B cell (primary cell): ENCODE results near the gene DIAPH1. TPM values are rescaled to one million over a fixed set of nuclear protein-coding genes. Genes with fewer than 3 reads are reported as not detected.

Source experiments
- ATAC-seq: fragments of 200-7000 bp; cut with Tn5 transposase; one replicate; pipeline ENCODE4 v1.10.0; 2021; ENCODE audit warnings: low read depth, mild to moderate bottlenecking, moderate number of reproducible peaks, moderate library complexity
- CTCF ChIA-PET: fragments of 350-600 bp; sonication (Branson Sonifier 250); formaldehyde crosslinking; loops from one replicate; lab custom pipeline; 2021; ENCODE audit warnings: antibody characterized with exemption, inconsistent platforms; lab: Charles Lee
- POLR2A ChIA-PET: fragments of 350-600 bp; sonication (Branson Sonifier 250); formaldehyde crosslinking; loops from one replicate; lab custom pipeline; 2021; ENCODE audit warnings: antibody characterized with exemption; lab: Charles Lee
- DNase-seq: peaks from one replicate; pipeline ENCODE4 v3.0.0; 2013
- H2AFZ ChIP-seq: 2 replicates; pipeline ENCODE4 v1.6.1; 2012; ENCODE audit warnings: mild to moderate bottlenecking, low read depth, low read length; ENCODE audit not compliant: insufficient read depth, poor library complexity, severe bottlenecking
- H3K27ac ChIP-seq, 2 donors: 1 replicate in 1 of 2; 2 replicates in 1 of 2; pipeline ENCODE4 v1.5.1; 2012 to 2013; ENCODE audit warnings: low read length in 2 of 2, mild to moderate bottlenecking in 2 of 2, moderate library complexity in 1 of 2
- H3K27me3 ChIP-seq, 4 experiments: fragments of 200-600 bp in 1 of 4; sonication (generic) in 1 of 4; replicated peaks in 1 of 4; 1 replicate in 2 of 4; 2 replicates in 2 of 4; pipeline versions ENCODE4 v1.6.1 to v1.7.0; 2013 to 2016; ENCODE audit warnings: low read length in 3 of 4, mild to moderate bottlenecking in 2 of 4, mixed read lengths in 1 of 4, moderate library complexity in 1 of 4; ENCODE audit not compliant: insufficient read depth in 4 of 4, control insufficient read depth in 3 of 4; ENCODE audit errors: control extremely low read depth in 1 of 4
- H3K36me3 ChIP-seq, 2 experiments: replicated peaks in 1 of 2; 1 replicate in 1 of 2; 2 replicates in 1 of 2; pipeline versions ENCODE4 v1.6.1 to v1.7.1; 2013; ENCODE audit warnings: low read length in 1 of 2; ENCODE audit not compliant: insufficient read depth in 2 of 2, control insufficient read depth in 1 of 2; ENCODE audit errors: control extremely low read depth in 1 of 2, extremely low read depth in 1 of 2
- H3K4me1 ChIP-seq, 2 donors: fragments of 200-600 bp in 1 of 2; sonication (generic) in 1 of 2; 1 replicate in 1 of 2; 2 replicates in 1 of 2; pipeline versions ENCODE4 v1.5.1 to v1.6.1; 2013 to 2017; ENCODE audit warnings: low read length in 2 of 2; ENCODE audit not compliant: control insufficient read depth in 2 of 2, insufficient read depth in 2 of 2
- H3K4me2 ChIP-seq: replicated peaks from 2 replicates; pipeline ENCODE3; 2012; ENCODE audit warnings: mild to moderate bottlenecking, low read depth, low read length; ENCODE audit not compliant: poor library complexity, severe bottlenecking
- H3K4me3 ChIP-seq, 5 experiments: fragments of 200-600 bp in 1 of 5; sonication (generic) in 1 of 5; 1 replicate in 3 of 5; 2 replicates in 2 of 5; pipeline versions ENCODE4 v1.5.1 to v1.7.0; 2011 to 2016; ENCODE audit warnings: low read length in 4 of 5, mild to moderate bottlenecking in 4 of 5, low read depth in 2 of 5, control low read depth in 1 of 5, moderate library complexity in 1 of 5; ENCODE audit not compliant: insufficient read depth in 1 of 5; ENCODE audit errors: control extremely low read depth in 1 of 5, extremely low read depth in 1 of 5
- H3K79me2 ChIP-seq: fragments of 200-600 bp; sonication (generic); one replicate; pipeline ENCODE4 v1.6.0; 2016; ENCODE audit warnings: low read length; ENCODE audit not compliant: control insufficient read depth, insufficient read depth
- H3K9ac ChIP-seq: fragments of 200-600 bp; sonication (generic); 2 replicates; pipeline ENCODE4 v1.6.1; 2017; ENCODE audit warnings: mild to moderate bottlenecking, low read length, moderate library complexity
- H3K9me3 ChIP-seq, 3 donors: one replicate each; pipeline versions ENCODE4 v1.6.1 to v1.7.1; 2013; ENCODE audit warnings: low read length in 2 of 3; ENCODE audit not compliant: control insufficient read depth in 2 of 3, insufficient read depth in 1 of 3; ENCODE audit errors: control extremely low read depth in 1 of 3
- H4K20me1 ChIP-seq: 2 replicates; pipeline ENCODE4 v1.6.0; 2012; ENCODE audit warnings: mild to moderate bottlenecking, low read length; ENCODE audit not compliant: insufficient read depth, control insufficient read depth, poor library complexity, severe bottlenecking
- H3K27ac Mint-ChIP-seq: one replicate; pipeline ENCODE4 v1.8.0; 2021; ENCODE audit warnings: mixed read lengths
- H3K27me3 Mint-ChIP-seq: one replicate; pipeline ENCODE4 v1.8.0; 2021; ENCODE audit warnings: mixed read lengths
- H3K4me1 Mint-ChIP-seq: one replicate; pipeline ENCODE4 v1.8.0; 2021; ENCODE audit warnings: mixed read lengths
- H3K4me3 Mint-ChIP-seq: one replicate; pipeline ENCODE4 v1.8.0; 2021; ENCODE audit warnings: mixed read lengths
- H3K9me3 Mint-ChIP-seq: one replicate; pipeline ENCODE4 v1.8.0; 2022; ENCODE audit warnings: mixed read lengths; ENCODE audit not compliant: insufficient read depth
- CTCF ChIP-seq: fragments of 200-600 bp; IDR thresholded peaks from one replicate; pipeline ENCODE4 v1.8.0; 2022; ENCODE audit warnings: antibody characterized with exemption, mild to moderate bottlenecking
- EZH2 ChIP-seq: IDR thresholded peaks from 2 replicates; pipeline ENCODE4 v1.6.1; 2012; ENCODE audit warnings: borderline replicate concordance, low read depth, mild to moderate bottlenecking, moderate library complexity, low read length; ENCODE audit not compliant: insufficient read depth, poor library complexity, severe bottlenecking
- WGBS: methylation state at CpG from one replicate; pipeline ENCODE4 v1.1.5; 2013; ENCODE audit warnings: missing lambda C conversion rate; ENCODE audit not compliant: insufficient coverage; 5-methylcytosine and 5-hydroxymethylcytosine counted together
- intact Hi-C: fragments of 100-400 bp; cut with micrococcal nuclease; formaldehyde crosslinking; loops from one replicate; pipeline ENCODE4 v1.10.0; 2022
- polyA plus RNA-seq: library from polyadenylated mRNA; depleted of rRNA; stranded (reverse); fragments of >200 nt; gene quantifications from 2 replicates; pipeline ENCODE4 v1.2.3, GENCODE V29; 2012
- total RNA-seq, 2 donors: library from RNA; stranded (reverse); fragments of 120-200 nt in 1 of 2; gene quantifications; 1 replicate in 1 of 2; 2 replicates in 1 of 2; pipeline versions ENCODE4 v1.2.3 to v1.2.4, GENCODE V29; 2013 to 2022

Gene DIAPH1
- total and polyA plus RNA-seq, 2 donors (not counting 1 experiment from before 2014, with no cell fraction given): 59.7 to 113 TPM

DNA sequence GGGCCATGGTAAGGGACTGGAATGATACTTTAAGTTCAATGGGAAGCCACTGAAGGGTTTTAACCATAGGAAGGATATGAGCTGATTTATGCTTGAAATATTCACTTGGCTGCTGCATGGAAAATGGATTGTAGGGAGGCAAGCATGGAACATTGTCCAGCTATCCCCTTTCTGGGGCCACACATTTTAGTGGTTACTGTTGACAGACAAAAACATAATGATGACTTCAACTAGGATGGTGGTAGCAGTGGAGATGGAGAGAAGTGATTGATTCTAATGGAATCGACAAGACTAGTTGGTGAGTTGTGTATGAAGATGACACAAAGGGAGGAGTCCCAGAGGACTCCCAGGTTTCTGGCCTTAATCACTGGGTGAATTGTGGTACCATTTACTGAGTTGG, 38.6 kb upstream of the DIAPH1 start:
- no peak overlapping the region for H2AFZ ChIP-seq
- no peak overlapping the region for H3K4me3 ChIP-seq
- ChIA-PET CTCF (interaction anchor here (0.6 to 2.4 kb wide), 2 partner anchors 10 to 233 kb away, joined by 3 to 6 read pairs; no protein-coding TSS in a partner anchor), POLR2A (no interaction called here)
- H3K9me3 ChIP-seq: peaks cover 0 to 6% (median 0%) of the 10 kb centered on the region in 3 donors
- no peak overlapping the region for H3K27ac ChIP-seq
- Mint-ChIP-seq H3K27me3 (peaks cover 21% of the 10 kb centered on the region), H3K27ac (no peak overlapping the region), H3K4me3 (no peak overlapping the region), H3K4me1 (peaks cover 4% of the 10 kb centered on the region), H3K9me3 (no peaks in the 10 kb centered on the region)
- no peak overlapping the region for H3K4me2 ChIP-seq
- H3K79me2 ChIP-seq: no peaks in the 10 kb centered on the region
- H3K27me3 ChIP-seq: peaks cover 0 to 12% (median 1%) of the 10 kb centered on the region in 4 experiments
- no peaks in the 10 kb centered on the region for H4K20me1 ChIP-seq
- no peaks in the 10 kb centered on the region for H3K36me3 ChIP-seq
- WGBS: 100% methylated on average over 1 of the region's 1 CpG
- no peak overlapping the region for H3K9ac ChIP-seq
- no peak for DNase-seq
- intact Hi-C loops: loop anchor here (10.0 kb wide), 1 partner anchor 447 kb away; the partner anchor contains the start of gene NDFIP1
- no peak for ATAC-seq
- no peaks in the 10 kb centered on the region for H3K4me1 ChIP-seq
- no peak for TF ChIP-seq CTCF
- no peak for TF ChIP-seq EZH2

GRCh38 chr5:141656396-141656795, 37.6 kb upstream of the DIAPH1 start:
- intact Hi-C loops: loop anchor here (10.0 kb wide), 1 partner anchor 448 kb away; the partner anchor contains the start of gene NDFIP1
- H3K4me1 Mint-ChIP-seq: peaks cover 14% of the 10 kb centered on the region
- no peak for TF ChIP-seq CTCF
- no peak for TF ChIP-seq EZH2
- Histone ChIP-seq H3K36me3 (no peaks in the 10 kb centered on the region), H3K79me2 (no peaks in the 10 kb centered on the region), H4K20me1 (no peaks in the 10 kb centered on the region), H3K4me3 (no peak overlapping the region), H3K9ac (no peak overlapping the region), H2AFZ (no peak overlapping the region), H3K9me3 (peaks cover 0 to 6% (median 0%) of the 10 kb centered on the region in 3 donors), H3K4me2 (no peak overlapping the region), H3K27ac (no peak overlapping the region), H3K4me1 (peaks cover 6 to 7% of the 10 kb centered on the region in 2 donors), H3K27me3 (peaks cover 0 to 8% (median 1%) of the 10 kb centered on the region in 4 experiments)
- 96% methylated on average over 9 of the region's 9 CpGs for WGBS
- H3K4me3 Mint-ChIP-seq: no peak overlapping the region
- ATAC-seq: no peak
- peaks cover 21% of the 10 kb centered on the region for H3K27me3 Mint-ChIP-seq
- no peak for DNase-seq
- H3K27ac Mint-ChIP-seq: no peak overlapping the region
- POLR2A ChIA-PET: interaction anchor here (0.6 kb wide), 1 partner anchor 65 kb away, joined by 4 read pairs; no protein-coding TSS in a partner anchor
- H3K9me3 Mint-ChIP-seq: no peaks in the 10 kb centered on the region
- CTCF ChIA-PET: interaction anchor here (2.4 kb wide), 1 partner anchor 12 kb away, joined by 6 read pairs; no protein-coding TSS in a partner anchor
